GM12864 (cell line): Measurements from ENCODE around the gene CRYGN.

Source experiments
- DNase-seq: peaks from one replicate; pipeline ENCODE4 v3.0.0-alpha.2; 2011; ENCODE audit warnings: low read depth
- H3K4me3 ChIP-seq: 2 replicates; pipeline ENCODE4 v1.5.1; 2011; ENCODE audit warnings: mild to moderate bottlenecking, low read depth, low read length, control low read depth
- TF ChIP-seq, protein P1 (sequence below): IDR thresholded peaks from 2 replicates; pipeline ENCODE4 v1.5.1; 2011; ENCODE audit warnings: low read depth, mild to moderate bottlenecking, moderate library complexity, low read length, control low read depth, inconsistent platforms; ENCODE audit errors: missing control alignments

CRYGN gene

DNA sequence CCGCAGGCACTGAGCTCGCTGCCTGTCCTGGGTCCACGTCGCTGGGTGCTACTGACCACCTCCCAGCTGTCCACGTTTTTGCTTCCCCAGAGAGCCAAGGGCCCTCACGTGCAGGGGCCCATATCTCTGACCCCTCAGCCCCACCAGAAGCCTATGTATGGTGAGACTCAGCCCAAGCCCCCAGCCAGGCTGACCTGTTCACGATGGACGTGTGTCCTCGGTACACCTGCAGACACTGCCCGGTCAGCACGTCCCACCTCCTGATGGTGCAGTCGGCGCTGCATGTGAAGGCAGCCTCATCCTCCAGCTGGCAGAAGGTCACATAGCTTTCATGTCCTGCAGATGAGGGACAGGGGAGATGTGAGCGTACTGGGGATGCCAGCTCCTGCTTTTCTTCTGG lies 40.0 kb downstream of the CRYGN start:
- TF ChIP-seq, protein P1, sequence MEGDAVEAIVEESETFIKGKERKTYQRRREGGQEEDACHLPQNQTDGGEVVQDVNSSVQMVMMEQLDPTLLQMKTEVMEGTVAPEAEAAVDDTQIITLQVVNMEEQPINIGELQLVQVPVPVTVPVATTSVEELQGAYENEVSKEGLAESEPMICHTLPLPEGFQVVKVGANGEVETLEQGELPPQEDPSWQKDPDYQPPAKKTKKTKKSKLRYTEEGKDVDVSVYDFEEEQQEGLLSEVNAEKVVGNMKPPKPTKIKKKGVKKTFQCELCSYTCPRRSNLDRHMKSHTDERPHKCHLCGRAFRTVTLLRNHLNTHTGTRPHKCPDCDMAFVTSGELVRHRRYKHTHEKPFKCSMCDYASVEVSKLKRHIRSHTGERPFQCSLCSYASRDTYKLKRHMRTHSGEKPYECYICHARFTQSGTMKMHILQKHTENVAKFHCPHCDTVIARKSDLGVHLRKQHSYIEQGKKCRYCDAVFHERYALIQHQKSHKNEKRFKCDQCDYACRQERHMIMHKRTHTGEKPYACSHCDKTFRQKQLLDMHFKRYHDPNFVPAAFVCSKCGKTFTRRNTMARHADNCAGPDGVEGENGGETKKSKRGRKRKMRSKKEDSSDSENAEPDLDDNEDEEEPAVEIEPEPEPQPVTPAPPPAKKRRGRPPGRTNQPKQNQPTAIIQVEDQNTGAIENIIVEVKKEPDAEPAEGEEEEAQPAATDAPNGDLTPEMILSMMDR = no peak
- DNase-seq = no peak
- no peak overlapping the region for H3K4me3 ChIP-seq

DNA sequence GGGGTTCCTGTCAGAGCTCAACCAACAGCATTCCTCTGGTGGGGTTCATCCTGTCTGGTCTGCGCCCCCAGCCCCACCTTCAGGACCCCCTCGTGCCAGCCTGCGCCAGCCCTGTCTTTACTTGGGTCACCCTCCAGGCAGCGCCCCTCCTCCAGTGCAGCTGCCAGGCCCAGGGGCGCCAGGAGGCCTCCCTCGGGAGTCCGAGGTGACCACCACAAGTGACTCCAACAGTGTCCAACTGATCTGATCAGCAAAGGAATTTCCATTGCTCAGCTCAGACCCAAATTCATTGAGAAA lies 40.7 kb downstream of the CRYGN start:
- no peak overlapping the region for H3K4me3 ChIP-seq
- TF ChIP-seq, protein P1 = no peak
- no peak for DNase-seq

DNA sequence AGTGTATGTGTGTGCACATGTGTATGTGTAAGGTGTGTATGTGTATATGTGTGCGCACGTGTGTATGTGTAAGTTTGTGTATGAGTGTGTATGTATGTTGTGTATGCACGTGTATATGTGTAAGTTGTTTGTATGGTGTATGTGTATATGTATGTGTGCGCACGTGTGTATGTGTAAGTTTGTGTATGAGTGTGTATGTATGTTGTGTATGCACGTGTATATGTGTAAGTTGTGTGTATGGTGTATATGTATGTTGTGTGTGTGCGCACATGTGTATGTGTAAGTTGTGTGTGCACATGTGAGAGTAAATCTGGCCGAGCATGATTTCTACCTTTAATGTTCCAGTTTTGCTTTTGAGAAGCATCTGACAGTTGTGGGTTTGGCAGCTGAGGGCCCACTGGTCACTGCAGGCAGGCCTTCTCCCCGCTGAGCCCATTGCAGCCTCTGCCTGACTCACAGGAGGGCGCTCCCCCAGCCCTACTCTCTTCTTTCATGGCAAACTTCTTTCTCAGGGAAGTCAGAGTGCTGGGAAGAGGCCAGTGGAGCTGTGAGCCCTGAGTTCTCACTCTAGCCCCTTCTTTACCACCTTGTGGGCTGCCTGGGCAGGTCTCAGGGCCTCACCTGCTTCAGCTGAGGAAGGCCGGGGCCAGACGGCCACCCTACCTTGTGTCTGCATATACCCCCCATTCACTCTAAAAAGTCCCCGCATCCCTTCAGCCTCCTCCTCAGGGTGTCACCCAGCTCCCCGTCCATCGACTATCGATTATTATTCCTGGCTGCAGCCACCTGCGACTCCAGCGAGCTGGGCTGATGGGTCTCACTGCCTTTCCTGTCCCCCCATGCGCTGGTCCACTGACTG lies 41.3 kb downstream of the CRYGN start:
- TF ChIP-seq, protein P1 = no peak
- DNase-seq = no peak

DNA sequence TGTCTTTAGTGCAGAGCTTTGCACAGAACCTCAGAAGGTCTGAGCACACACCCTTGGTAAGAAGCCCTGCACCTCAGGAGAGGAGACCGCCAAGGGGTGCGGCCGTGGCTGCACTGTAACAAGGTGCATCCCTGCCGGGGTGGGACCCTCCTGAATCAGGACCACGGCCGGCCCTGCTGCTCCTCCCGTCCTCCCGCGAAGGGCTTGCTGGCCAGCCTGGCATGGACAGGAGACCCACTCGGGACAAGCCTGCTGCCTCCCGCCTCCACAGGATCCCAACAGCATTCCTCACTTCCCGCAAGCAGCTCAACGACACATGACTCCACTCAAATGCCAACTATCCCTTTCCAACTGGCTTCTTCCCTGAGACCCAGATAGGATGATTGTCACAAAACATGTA lies 42.9 kb downstream of the CRYGN start:
- no peak for DNase-seq
- TF ChIP-seq, protein P1 = no peak
- H3K4me3 ChIP-seq = no peak overlapping the region

More for the DNA sequence above, 41.3 kb downstream of the CRYGN start:
- no peak overlapping the region for H3K4me3 ChIP-seq

DNA sequence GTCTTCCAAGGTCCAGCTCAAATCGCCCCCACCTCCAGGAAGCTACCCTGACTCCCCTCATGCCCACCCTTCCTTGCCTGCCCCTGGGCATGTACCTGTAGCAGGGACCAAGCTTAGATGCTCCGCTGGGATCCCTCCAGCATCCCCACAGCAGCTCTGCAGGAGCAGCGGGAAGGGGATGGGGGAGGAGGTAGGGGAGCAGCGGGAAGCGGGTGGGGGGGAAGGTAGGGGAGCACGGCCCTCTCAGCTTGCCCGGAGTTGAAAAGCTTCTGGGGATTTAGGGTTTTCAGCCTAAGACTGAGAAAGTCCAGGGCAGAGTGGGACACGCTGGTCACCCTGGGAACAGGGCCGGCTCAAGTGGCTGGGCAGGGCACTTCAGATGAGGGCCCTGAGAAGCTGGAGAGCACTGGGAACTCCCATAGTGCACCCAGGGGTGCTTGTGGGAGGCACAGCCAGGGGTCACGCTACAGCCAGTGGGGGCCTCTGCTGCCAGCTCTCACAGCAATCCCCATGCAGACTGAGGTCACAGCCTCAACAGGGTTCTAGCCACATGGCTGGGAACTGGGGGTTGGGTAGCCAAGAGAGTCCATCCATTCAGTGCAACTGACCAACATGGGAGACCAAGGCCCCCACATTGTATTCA lies 43.5 kb downstream of the CRYGN start:
- no peak for DNase-seq
- TF ChIP-seq, protein P1 = no peak

DNA sequence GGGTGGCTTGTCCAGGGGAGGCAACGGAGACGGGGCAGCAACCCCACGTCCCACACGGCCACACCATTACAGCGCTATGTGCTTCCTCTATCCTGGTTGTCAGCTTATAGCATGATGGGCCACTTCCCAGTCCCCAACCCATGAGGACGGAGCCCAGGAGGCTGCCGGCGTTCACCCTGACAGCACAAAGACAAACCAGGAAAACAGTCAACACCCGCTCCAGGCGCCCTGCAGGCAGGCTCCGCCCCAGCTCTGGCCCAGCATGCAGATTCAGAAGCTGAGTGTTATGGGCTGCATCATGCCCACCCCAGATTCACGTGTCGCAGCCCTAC lies 44.9 kb downstream of the CRYGN start:
- TF ChIP-seq, protein P1 = no peak
- no peak for DNase-seq
- H3K4me3 ChIP-seq = no peak overlapping the region

More for the DNA sequence above, 43.5 kb downstream of the CRYGN start:
- H3K4me3 ChIP-seq = no peak overlapping the region
